ENCODE measurements around the gene ANKRD40. TPM values are rescaled to one million over a fixed set of nuclear protein-coding genes. Genes with fewer than 3 reads are reported as not detected.

The ANKRD40 gene
- total and polyA plus RNA-seq, 10 donors: 6.8 to 54.6 (median 41.0) TPM

DNA sequence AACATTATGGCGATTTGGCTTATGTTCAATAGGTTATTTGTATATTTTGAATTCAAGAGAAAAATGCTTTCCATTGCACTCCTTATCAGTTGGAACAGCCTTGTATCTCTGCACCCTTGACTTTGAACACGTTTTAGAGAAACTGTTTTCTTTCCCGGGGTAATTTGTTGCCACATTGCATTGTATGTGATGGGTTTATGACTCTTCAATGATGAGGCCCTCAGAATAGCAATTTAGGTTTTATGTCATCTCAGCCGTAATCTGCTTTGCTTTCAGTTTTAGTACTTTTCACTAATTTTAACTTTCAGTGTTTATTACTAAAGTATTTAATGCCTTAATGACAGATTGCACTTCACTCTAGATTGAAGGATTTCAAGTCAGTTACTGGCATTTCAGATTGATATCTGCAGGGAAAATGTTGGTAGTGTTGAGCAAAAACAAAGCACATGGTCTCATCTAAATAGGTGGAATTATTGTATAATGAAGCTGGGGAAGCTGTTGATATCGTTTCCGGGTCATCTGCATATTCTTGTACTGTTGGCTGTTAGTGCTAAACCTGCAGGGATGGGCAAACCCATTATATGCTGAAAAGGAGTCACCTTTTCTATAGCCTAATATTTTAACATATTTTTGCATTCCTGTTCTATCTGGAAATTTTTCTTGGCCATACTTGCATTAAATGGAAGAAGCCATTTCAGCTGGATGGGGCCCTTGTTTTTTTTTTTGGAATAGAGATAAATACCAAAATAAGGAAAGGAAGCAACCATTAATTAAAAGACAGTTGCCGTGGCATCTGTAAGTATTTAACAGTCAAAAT, 13.7 kb upstream of the ANKRD40 start:
- H3K9me3 ChIP-seq: no peaks in the 10 kb centered on the region
- peaks cover 0 to 13% (median 0%) of the 10 kb centered on the region in 6 donors for H3K36me3 ChIP-seq
- no peaks in the 10 kb centered on the region for H3K27me3 ChIP-seq (replicated peaks in 1 of 7)
- DNase-seq: no peak
- H3K4me3 ChIP-seq: peak overlapping the region; percentile 74 to 88 (median 83)
- intact Hi-C loops (cut with DNase I; ENCODE audit: low total_unique reads): no loop called here
- peak overlapping the region in 6 of 8 donors; percentile 95 to 100 (median 98) for H3K27ac ChIP-seq
- 3 to 6% (median 4%) methylated on average over 7 of the region's 7 CpGs for WGBS, 5 donors
- peaks cover 46 to 75% (median 64%) of the 10 kb centered on the region in 6 donors for H3K4me1 ChIP-seq
- TF ChIP-seq POLR2A (IDR thresholded peaks at IDR 0.05): no peak
- TF ChIP-seq, protein P1, sequence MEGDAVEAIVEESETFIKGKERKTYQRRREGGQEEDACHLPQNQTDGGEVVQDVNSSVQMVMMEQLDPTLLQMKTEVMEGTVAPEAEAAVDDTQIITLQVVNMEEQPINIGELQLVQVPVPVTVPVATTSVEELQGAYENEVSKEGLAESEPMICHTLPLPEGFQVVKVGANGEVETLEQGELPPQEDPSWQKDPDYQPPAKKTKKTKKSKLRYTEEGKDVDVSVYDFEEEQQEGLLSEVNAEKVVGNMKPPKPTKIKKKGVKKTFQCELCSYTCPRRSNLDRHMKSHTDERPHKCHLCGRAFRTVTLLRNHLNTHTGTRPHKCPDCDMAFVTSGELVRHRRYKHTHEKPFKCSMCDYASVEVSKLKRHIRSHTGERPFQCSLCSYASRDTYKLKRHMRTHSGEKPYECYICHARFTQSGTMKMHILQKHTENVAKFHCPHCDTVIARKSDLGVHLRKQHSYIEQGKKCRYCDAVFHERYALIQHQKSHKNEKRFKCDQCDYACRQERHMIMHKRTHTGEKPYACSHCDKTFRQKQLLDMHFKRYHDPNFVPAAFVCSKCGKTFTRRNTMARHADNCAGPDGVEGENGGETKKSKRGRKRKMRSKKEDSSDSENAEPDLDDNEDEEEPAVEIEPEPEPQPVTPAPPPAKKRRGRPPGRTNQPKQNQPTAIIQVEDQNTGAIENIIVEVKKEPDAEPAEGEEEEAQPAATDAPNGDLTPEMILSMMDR (IDR thresholded peaks at IDR 0.05 in 8 of 11, conservative IDR thresholded peaks at IDR 0.05 in 3 of 11): no peak
- no peak for TF ChIP-seq POLR2AphosphoS5 (IDR thresholded peaks at IDR 0.05)

DNA sequence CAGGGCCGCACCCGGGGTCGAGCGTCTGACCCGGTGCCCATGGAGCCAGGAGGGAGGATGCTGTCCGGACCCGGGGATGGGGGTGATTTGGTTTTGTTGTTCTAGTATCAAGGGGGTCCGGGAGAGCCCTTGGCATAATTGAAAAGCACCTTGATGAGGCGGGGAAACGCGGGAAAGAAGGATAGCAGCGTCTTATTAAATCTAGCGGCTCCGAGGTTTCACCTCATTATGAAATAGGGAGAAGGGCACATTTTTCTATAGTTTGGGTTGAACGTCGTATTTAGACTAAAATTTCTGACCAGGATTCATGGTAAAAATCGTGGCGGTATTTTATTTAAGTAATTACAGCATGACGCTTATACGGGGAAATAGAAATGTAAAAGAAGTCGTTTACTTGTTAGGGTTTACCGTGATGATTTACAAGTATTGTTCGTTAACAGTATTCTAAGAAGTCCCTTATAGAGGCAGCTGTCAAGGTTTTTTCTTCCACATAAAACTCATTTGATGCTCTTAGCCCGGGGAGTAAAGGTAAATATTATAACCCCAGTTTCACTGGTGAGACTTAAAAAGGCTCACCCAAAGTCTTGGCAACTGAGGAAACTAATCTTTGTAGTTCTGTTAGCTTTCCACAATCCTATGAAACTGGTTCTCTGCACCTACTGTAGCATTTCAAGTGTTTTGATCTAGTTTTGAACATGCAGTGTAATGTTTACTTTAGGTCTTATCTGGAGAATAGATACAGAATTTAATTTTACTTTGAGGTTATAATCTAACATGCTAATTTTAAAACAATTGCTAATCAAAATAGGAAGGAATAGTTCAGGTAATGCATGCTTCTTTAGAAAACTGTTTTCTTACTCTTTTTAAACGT, 12.4 kb upstream of the ANKRD40 start:
- peak overlapping the region; percentile 74 to 88 (median 83) for H3K4me3 ChIP-seq
- WGBS, 5 donors: 0 to 1% (median 0%) methylated on average over 22 to 25 of the region's 25 CpGs
- intact Hi-C loops (cut with DNase I; ENCODE audit: low total_unique reads): no loop called here
- H3K4me1 ChIP-seq: peaks cover 34 to 69% (median 52%) of the 10 kb centered on the region in 6 donors
- H3K36me3 ChIP-seq: peaks cover 0 to 13% (median 0%) of the 10 kb centered on the region in 6 donors
- TF ChIP-seq POLR2A (IDR thresholded peaks at IDR 0.05) (no peak), POLR2AphosphoS5 (IDR thresholded peaks at IDR 0.05) (no peak)
- TF ChIP-seq, protein P1 (IDR thresholded peaks at IDR 0.05 in 8 of 11, conservative IDR thresholded peaks at IDR 0.05 in 3 of 11): no peak
- H3K27ac ChIP-seq: peak overlapping the region; percentile 84 to 100 (median 98)
- H3K27me3 ChIP-seq (replicated peaks in 1 of 7): no peaks in the 10 kb centered on the region
- H3K9me3 ChIP-seq: no peaks in the 10 kb centered on the region
- DNase-seq: no peak

DNA sequence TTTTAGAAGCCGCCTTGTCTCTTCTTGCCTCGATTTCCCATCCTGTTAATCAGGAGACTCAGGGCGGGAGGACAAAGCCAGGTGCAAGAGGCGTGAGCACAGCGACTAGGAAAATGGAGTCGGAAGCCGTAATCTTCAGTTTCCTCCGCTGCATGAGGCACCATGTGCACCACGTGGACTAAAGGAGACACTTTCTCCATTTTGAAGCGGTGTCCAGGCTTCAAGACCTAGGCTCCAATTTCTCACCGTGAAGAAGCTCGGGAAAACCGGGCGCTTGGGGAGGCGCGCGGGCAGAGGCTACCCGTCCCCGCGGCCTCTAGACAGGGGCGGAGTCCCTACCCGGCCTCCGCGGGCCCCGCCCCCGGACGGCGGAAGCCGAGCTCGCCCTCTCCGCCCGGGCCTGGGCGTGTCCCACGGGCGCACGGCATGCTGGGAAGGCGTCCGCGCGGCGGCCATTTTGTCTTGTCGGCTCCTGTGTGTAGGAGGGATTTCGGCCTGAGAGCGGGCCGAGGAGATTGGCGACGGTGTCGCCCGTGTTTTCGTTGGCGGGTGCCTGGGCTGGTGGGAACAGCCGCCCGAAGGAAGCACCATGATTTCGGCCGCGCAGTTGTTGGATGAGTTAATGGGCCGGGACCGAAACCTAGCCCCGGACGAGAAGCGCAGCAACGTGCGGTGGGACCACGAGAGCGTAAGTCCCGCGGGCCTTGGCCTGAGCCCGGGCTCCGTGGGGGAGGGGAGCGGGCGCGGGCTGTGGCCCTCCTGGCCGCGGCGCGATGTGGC, 11.6 kb upstream of the ANKRD40 start, which contains the start of gene LUC7L3:
LUC7L3 (plus strand) TSS at position 460 of the 780 bp plus-strand sequence; CDS start at position 590, 130 bp downstream.
- peak within 1 kb of the TSS; percentile 84 to 100 (median 98) for H3K27ac ChIP-seq
- TF ChIP-seq POLR2AphosphoS5 (IDR thresholded peaks at IDR 0.05) (peak; percentile 93 to 96 (median 94)), POLR2A (IDR thresholded peaks at IDR 0.05) (no peak)
- TF ChIP-seq, protein P1 (IDR thresholded peaks at IDR 0.05 in 8 of 11, conservative IDR thresholded peaks at IDR 0.05 in 3 of 11): peak in 4 of 11 experiments; percentile 9 to 30 (median 18)
- H3K27me3 ChIP-seq (replicated peaks in 1 of 7): no peaks in the 10 kb centered on the region
- H3K9me3 ChIP-seq: no peaks in the 10 kb centered on the region
- 1 to 3% (median 1%) methylated on average over 42 to 76 of the region's 76 CpGs for WGBS, 5 donors
- H3K36me3 ChIP-seq: peaks cover 0 to 8% (median 0%) of the 10 kb centered on the region in 6 donors
- intact Hi-C loops (cut with DNase I; ENCODE audit: low total_unique reads): no loop called here
- peak; percentile 99 for DNase-seq
- H3K4me3 ChIP-seq: peak within 1 kb of the TSS; percentile 74 to 88 (median 83)
- peaks cover 31 to 61% (median 46%) of the 10 kb centered on the region in 6 donors for H3K4me1 ChIP-seq
